Fibroblast of villous mesenchyme (primary cell): ENCODE results near the gene SYTL5. TPM values are rescaled to one million over a fixed set of nuclear protein-coding genes. Genes with fewer than 3 reads are reported as not detected.

ENCODE experiments used
- DNase-seq: peaks from one replicate; pipeline ENCODE4 v3.0.0-alpha.2; 2010; ENCODE audit warnings: low read depth
- H3K4me3 ChIP-seq: 2 replicates; pipeline ENCODE4 v1.5.1; 2011; ENCODE audit warnings: low read depth, mild to moderate bottlenecking, low read length
- CTCF ChIP-seq: IDR thresholded peaks from 2 replicates; pipeline ENCODE4 v1.5.1; 2012; ENCODE audit warnings: low read depth, mild to moderate bottlenecking, low read length; ENCODE audit not compliant: insufficient read depth
- total RNA-seq: library from RNA; depleted of rRNA; stranded (reverse); fragments of >200 nt; gene quantifications from 2 replicates; pipeline ENCODE4 v1.2.3, GENCODE V29; 2012

The SYTL5 gene
- total RNA-seq, 1 donor: 10.4 TPM

GRCh38 chrX:38018766-38019425, 12.5 kb downstream of the SYTL5 start:
- no peak for DNase-seq
- no peak for TF ChIP-seq CTCF
- no peak overlapping the region for H3K4me3 ChIP-seq

- no peak for TF ChIP-seq CTCF
- no peak for DNase-seq
- H3K4me3 ChIP-seq: no peak overlapping the region
These were observed 21.9 kb downstream of the SYTL5 start for GRCh38 chrX:38028300-38028699.

- no peak for TF ChIP-seq CTCF
- no peak for DNase-seq
- no peak overlapping the region for H3K4me3 ChIP-seq
These were observed 30.1 kb downstream of the SYTL5 start for GRCh38 chrX:38036466-38036865.

- TF ChIP-seq CTCF: no peak
- no peak overlapping the region for H3K4me3 ChIP-seq
- DNase-seq: no peak
These were observed 32.1 kb downstream of the SYTL5 start for GRCh38 chrX:38038501-38038900.

GRCh38 chrX:38041237-38041636, 34.9 kb downstream of the SYTL5 start:
- TF ChIP-seq CTCF: no peak
- no peak overlapping the region for H3K4me3 ChIP-seq

GRCh38 chrX:38044701-38045100, 38.3 kb downstream of the SYTL5 start:
- no peak overlapping the region for H3K4me3 ChIP-seq
- no peak for TF ChIP-seq CTCF
- DNase-seq: no peak

More at GRCh38 chrX:38041237-38041636, 34.9 kb downstream of the SYTL5 start:
- no peak for DNase-seq
